K562 (cell line): ENCODE results near the gene DCPS. TPM values are rescaled to one million over a fixed set of nuclear protein-coding genes. Genes with fewer than 3 reads are reported as not detected.

Experiments used
- BRD9 ChIP-seq: fragments of 450-650 bp; IDR thresholded peaks from 2 replicates; pipeline ENCODE4 v1.6.1; 2018; ENCODE audit warnings: low read depth; ENCODE audit not compliant: partially characterized antibody
- CBX1 ChIP-seq: sonication (generic); IDR thresholded peaks from 2 replicates; pipeline ENCODE4 v1.6.1; 2016; ENCODE audit warnings: antibody characterized with exemption, low read depth, mild to moderate bottlenecking
- DDX20 ChIP-seq: fragments of 450-650 bp; IDR thresholded peaks from 2 replicates; pipeline ENCODE4 v1.6.1; 2016; ENCODE audit warnings: missing genetic modification characterization, low read depth, mild to moderate bottlenecking, missing compliant biosample characterization, moderate library complexity
- MCM7 ChIP-seq, 2 experiments: fragments of 450-650 bp; IDR thresholded peaks; 2 replicates each; pipeline ENCODE4 v1.6.1; 2016 to 2018
- NRF1 ChIP-seq, 2 experiments: fragments of 450-650 bp; IDR thresholded peaks in 1 of 2; conservative IDR thresholded peaks in 1 of 2; 2 replicates each; pipeline ENCODE4 v1.6.1; 2014; ENCODE audit warnings: mild to moderate bottlenecking in 2 of 2
- SMAD1 ChIP-seq: fragments of 150-350 bp; IDR thresholded peaks from 2 replicates; pipeline ENCODE4 v1.6.1; 2014; ENCODE audit warnings: low read length, low read depth; ENCODE audit not compliant: partially characterized antibody
- SRSF3 ChIP-seq: fragments of 200-400 bp; formaldehyde crosslinking; IDR thresholded peaks from 2 replicates; pipeline ENCODE4 v1.6.1; 2016; ENCODE audit warnings: mild to moderate bottlenecking, low read length, moderate library complexity; ENCODE audit not compliant: insufficient read depth
- polyA plus RNA-seq, 8 experiments: library from polyadenylated mRNA; depleted of rRNA in 4 of 8; stranded (reverse) in 5 of 8; unstranded in 3 of 8; fragments of >200 nt; fragmentation: Nextera tagmentation in 2 of 8; fragmentation: Illumina TruSeq in 1 of 8; extraction: Ambion mirVana in 2 of 8; extraction: Trizol in 1 of 8; gene quantifications; 2 replicates each; pipeline versions ENCODE4 v1.2.1 to v1.2.3, GENCODE V29; 2011 to 2014; ENCODE audit warnings: inconsistent platforms in 1 of 8, missing spikeins in 1 of 8
- total RNA-seq, 7 experiments: library from RNA; depleted of rRNA in 6 of 7; stranded (reverse); fragments of >200 nt in 6 of 7; fragmentation: Illumina TruSeq in 2 of 7; extraction: Trizol in 2 of 7; gene quantifications; 2 replicates each; pipeline versions ENCODE4 v1.2.1 to v1.2.3, GENCODE V29; 2011 to 2021; ENCODE audit warnings: low replicate concordance in 1 of 7
- TF ChIP-seq, protein P1 (sequence below): fragments of 450-650 bp; IDR thresholded peaks from 2 replicates; pipeline ENCODE4 v1.6.1; 2016; ENCODE audit warnings: low read depth
- TF ChIP-seq, protein P2 (sequence below): fragments of 450-650 bp; IDR thresholded peaks from 2 replicates; pipeline ENCODE4 v1.6.1; 2018; ENCODE audit warnings: mild to moderate bottlenecking, low read depth; ENCODE audit not compliant: partially characterized antibody
- TF ChIP-seq, protein P3 (sequence below): fragments of 450-650 bp; formaldehyde crosslinking; IDR thresholded peaks from 2 replicates; pipeline ENCODE4 v1.4.0; 2020; ENCODE audit warnings: mild to moderate bottlenecking, moderate library complexity
- TF ChIP-seq, protein P4 (sequence below), 2 experiments: fragments of 150-350 bp in 1 of 2; IDR thresholded peaks; 2 replicates each; pipeline ENCODE4 v1.6.1; 2012 to 2016; ENCODE audit warnings: low read depth in 2 of 2, low read length in 2 of 2, mild to moderate bottlenecking in 1 of 2, moderate library complexity in 1 of 2

The DCPS gene
- total and polyA plus RNA-seq, 9 of the 15 experiments (the other 6 are each of a cell fraction or from before 2014, with no cell fraction given) = 8.7 to 38.1 (median 17.9) TPM

DNA sequence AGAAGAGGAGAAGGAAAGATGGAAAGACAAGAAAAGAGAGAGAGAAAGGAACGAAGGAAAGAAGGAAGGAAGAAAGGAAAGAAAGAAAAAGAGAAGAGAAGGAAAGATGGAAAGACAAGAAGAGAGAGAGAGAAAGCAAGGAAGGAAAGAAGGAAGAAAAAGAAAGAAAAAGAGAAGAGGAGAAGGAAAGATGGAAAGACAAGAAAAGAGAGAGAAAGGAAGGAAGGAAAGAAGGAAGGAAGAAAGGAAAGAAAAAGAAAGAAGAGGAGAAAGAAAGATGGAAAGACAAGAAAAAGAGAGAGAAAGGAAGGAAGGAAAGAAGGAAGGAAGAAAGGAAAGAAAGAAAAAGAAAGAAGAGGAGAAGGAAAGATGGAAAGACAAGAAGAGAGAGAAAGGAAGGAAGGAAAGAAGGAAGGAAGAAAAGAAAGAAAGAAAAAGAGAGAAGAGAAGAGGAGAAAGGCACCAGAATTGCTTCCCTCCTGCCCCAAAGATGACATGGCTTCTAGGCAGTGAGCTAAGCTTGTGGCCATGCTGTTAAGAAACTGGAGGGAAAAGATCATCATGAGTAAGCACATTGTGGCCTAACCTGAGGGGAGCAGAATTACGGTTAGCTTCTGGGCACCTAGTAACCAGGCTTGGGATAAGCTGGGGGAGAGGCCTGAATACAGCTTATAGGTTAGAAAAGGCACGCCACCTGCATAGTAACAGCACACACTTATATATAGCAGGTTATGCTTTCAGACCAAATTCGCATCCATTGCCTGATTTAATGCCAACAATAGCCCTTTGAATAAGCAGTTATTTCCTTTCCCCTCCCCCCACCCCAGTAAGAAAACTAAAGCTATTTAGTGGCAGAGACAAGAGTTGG is 49.3 kb downstream of the DCPS start (continued):
- TF ChIP-seq, protein P1, sequence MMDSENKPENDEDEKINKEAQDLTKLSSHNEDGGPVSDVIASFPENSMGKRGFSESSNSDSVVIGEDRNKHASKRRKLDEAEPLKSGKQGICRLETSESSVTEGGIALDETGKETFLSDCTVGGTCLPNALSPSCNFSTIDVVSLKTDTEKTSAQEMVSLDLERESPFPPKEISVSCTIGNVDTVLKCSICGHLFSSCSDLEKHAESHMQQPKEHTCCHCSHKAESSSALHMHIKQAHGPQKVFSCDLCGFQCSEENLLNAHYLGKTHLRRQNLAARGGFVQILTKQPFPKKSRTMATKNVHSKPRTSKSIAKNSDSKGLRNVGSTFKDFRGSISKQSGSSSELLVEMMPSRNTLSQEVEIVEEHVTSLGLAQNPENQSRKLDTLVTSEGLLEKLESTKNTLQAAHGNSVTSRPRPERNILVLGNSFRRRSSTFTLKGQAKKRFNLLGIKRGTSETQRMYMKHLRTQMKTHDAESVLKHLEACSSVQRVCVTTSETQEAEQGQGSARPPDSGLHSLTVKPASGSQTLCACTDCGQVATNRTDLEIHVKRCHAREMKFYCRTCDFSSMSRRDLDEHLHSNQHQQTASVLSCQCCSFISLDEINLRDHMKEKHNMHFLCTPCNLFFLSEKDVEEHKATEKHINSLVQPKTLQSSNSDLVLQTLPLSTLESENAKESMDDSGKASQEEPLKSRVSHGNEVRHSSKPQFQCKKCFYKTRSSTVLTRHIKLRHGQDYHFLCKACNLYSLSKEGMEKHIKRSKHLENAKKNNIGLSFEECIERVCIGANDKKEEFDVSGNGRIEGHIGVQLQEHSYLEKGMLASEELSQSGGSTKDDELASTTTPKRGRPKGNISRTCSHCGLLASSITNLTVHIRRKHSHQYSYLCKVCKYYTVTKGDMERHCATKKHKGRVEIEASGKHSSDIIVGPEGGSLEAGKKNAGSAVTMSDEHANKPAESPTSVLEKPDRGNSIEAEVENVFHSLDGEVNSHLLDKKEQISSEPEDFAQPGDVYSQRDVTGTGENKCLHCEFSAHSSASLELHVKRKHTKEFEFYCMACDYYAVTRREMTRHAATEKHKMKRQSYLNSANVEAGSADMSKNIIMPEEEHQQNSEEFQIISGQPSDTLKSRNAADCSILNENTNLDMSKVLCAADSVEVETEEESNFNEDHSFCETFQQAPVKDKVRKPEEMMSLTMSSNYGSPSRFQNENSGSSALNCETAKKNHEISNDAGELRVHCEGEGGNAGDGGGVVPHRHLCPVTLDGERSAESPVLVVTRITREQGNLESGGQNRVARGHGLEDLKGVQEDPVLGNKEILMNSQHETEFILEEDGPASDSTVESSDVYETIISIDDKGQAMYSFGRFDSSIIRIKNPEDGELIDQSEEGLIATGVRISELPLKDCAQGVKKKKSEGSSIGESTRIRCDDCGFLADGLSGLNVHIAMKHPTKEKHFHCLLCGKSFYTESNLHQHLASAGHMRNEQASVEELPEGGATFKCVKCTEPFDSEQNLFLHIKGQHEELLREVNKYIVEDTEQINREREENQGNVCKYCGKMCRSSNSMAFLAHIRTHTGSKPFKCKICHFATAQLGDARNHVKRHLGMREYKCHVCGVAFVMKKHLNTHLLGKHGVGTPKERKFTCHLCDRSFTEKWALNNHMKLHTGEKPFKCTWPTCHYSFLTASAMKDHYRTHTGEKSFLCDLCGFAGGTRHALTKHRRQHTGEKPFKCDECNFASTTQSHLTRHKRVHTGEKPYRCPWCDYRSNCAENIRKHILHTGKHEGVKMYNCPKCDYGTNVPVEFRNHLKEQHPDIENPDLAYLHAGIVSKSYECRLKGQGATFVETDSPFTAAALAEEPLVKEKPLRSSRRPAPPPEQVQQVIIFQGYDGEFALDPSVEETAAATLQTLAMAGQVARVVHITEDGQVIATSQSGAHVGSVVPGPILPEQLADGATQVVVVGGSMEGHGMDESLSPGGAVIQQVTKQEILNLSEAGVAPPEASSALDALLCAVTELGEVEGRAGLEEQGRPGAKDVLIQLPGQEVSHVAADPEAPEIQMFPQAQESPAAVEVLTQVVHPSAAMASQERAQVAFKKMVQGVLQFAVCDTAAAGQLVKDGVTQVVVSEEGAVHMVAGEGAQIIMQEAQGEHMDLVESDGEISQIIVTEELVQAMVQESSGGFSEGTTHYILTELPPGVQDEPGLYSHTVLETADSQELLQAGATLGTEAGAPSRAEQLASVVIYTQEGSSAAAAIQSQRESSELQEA = peak; percentile 62; the same call in 1 of the 2 replicates
- TF ChIP-seq, protein P2, sequence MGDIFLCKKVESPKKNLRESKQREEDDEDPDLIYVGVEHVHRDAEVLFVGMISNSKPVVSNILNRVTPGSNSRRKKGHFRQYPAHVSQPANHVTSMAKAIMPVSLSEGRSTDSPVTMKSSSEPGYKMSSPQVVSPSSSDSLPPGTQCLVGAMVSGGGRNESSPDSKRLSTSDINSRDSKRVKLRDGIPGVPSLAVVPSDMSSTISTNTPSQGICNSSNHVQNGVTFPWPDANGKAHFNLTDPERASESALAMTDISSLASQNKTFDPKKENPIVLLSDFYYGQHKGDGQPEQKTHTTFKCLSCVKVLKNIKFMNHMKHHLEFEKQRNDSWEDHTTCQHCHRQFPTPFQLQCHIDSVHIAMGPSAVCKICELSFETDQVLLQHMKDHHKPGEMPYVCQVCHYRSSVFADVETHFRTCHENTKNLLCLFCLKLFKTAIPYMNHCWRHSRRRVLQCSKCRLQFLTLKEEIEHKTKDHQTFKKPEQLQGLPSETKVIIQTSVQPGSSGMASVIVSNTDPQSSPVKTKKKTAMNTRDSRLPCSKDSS = peak; percentile 47
- TF ChIP-seq, protein P3, sequence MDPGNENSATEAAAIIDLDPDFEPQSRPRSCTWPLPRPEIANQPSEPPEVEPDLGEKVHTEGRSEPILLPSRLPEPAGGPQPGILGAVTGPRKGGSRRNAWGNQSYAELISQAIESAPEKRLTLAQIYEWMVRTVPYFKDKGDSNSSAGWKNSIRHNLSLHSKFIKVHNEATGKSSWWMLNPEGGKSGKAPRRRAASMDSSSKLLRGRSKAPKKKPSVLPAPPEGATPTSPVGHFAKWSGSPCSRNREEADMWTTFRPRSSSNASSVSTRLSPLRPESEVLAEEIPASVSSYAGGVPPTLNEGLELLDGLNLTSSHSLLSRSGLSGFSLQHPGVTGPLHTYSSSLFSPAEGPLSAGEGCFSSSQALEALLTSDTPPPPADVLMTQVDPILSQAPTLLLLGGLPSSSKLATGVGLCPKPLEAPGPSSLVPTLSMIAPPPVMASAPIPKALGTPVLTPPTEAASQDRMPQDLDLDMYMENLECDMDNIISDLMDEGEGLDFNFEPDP (CRISPR knock-in tag) = no peak
- TF ChIP-seq MCM7 (IDR thresholded peaks at IDR 0.05) (peak in 1 of 2 experiments; percentile 86; a peak in 2 of 4 replicates), BRD9 (peak; percentile 98), SRSF3 (no peak), CBX1 (no peak), DDX20 (no peak), NRF1 (conservative IDR thresholded peaks at IDR 0.05 in 1 of 2, IDR thresholded peaks at IDR 0.05 in 1 of 2) (no peak), SMAD1 (no peak)
- TF ChIP-seq, protein P4, sequence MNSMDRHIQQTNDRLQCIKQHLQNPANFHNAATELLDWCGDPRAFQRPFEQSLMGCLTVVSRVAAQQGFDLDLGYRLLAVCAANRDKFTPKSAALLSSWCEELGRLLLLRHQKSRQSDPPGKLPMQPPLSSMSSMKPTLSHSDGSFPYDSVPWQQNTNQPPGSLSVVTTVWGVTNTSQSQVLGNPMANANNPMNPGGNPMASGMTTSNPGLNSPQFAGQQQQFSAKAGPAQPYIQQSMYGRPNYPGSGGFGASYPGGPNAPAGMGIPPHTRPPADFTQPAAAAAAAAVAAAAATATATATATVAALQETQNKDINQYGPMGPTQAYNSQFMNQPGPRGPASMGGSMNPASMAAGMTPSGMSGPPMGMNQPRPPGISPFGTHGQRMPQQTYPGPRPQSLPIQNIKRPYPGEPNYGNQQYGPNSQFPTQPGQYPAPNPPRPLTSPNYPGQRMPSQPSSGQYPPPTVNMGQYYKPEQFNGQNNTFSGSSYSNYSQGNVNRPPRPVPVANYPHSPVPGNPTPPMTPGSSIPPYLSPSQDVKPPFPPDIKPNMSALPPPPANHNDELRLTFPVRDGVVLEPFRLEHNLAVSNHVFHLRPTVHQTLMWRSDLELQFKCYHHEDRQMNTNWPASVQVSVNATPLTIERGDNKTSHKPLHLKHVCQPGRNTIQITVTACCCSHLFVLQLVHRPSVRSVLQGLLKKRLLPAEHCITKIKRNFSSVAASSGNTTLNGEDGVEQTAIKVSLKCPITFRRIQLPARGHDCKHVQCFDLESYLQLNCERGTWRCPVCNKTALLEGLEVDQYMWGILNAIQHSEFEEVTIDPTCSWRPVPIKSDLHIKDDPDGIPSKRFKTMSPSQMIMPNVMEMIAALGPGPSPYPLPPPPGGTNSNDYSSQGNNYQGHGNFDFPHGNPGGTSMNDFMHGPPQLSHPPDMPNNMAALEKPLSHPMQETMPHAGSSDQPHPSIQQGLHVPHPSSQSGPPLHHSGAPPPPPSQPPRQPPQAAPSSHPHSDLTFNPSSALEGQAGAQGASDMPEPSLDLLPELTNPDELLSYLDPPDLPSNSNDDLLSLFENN (IDR thresholded peaks at IDR 0.05; ENCODE audit: low read depth in 2 of 2, low read length in 2 of 2) = no peak
